ENCODE measurements around the gene HLA-DQA2. TPM values are rescaled to one million over a fixed set of nuclear protein-coding genes. Genes with fewer than 3 reads are reported as not detected.

Gene HLA-DQA2
- total RNA-seq, 4 donors from 2014 or later: 2.5 TPM; not detected in 3

- H3K27me3 ChIP-seq: no peaks in the 10 kb centered on the region
- no peaks in the 10 kb centered on the region for H3K9me3 ChIP-seq
- H3K27ac ChIP-seq: no peak overlapping the region
- H3K4me3 ChIP-seq: no peak overlapping the region
- peak in 1 of 3 donors; percentile 66 for DNase-seq
- TF ChIP-seq POLR2A (IDR thresholded peaks at IDR 0.05) (no peak), CTCF (IDR thresholded peaks at IDR 0.05) (peak; percentile 40 to 78 (median 62))
- H3K36me3 ChIP-seq: no peaks in the 10 kb centered on the region
- no peaks in the 10 kb centered on the region for H3K4me1 ChIP-seq
These were observed 44.8 kb downstream of the HLA-DQA2 start for GRCh38 chr6:32785781-32786533.

DNA sequence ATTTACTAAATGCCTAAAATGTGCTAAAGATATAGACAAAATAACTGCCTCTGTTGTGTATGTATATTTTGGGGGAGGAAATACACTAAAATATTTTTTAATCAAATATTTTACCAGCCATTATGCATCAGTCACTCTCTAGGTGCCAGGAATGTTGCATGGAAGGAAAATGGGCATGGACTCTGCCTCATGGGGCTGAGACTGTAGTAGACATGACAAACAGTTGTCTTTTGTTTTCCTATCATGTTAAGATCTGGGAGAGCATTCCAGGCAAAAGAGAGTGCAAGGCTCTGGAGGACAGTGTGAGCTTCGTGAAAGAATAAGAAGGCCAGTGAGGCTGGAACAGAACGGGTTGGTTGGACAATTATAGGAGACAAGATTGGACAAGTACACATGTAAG is 49.1 kb downstream of the HLA-DQA2 start:
- no peaks in the 10 kb centered on the region for H3K4me1 ChIP-seq
- no peak overlapping the region for H3K4me3 ChIP-seq
- H3K36me3 ChIP-seq: no peaks in the 10 kb centered on the region
- H3K27ac ChIP-seq: no peak overlapping the region
- TF ChIP-seq POLR2A (IDR thresholded peaks at IDR 0.05) (no peak), CTCF (IDR thresholded peaks at IDR 0.05) (no peak)
- H3K27me3 ChIP-seq: no peaks in the 10 kb centered on the region
- DNase-seq: no peak
- H3K9me3 ChIP-seq: no peaks in the 10 kb centered on the region

DNA sequence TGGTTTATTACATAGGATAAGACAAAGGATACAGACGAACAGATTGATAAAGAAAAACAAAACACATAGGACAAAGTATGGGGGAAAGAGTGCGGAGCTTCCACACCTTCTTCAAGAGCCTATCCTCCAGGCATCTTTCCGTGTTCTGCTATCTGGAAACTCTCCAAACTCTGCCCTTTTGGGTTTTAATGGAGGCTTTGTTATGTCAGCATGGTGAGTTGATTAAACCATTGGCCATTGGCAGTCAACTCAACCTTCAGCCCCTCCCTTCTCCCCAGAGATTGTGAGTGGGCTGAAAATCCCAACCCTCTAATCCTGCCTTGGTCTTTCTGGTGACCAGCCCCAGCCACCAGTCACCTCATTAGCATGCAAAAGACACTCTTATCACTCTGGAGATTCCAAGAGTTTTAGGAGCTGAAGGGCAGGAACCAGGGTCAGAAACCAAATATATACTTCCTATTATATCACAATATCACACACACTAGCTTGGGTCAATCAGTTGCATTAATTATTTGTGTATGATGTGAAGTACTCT is 51.8 kb downstream of the HLA-DQA2 start:
- no peaks in the 10 kb centered on the region for H3K36me3 ChIP-seq
- no peak overlapping the region for H3K4me3 ChIP-seq
- DNase-seq: no peak
- no peaks in the 10 kb centered on the region for H3K4me1 ChIP-seq
- no peaks in the 10 kb centered on the region for H3K9me3 ChIP-seq
- H3K27ac ChIP-seq: no peak overlapping the region
- TF ChIP-seq CTCF (IDR thresholded peaks at IDR 0.05) (no peak), POLR2A (IDR thresholded peaks at IDR 0.05) (no peak)
- H3K27me3 ChIP-seq: no peaks in the 10 kb centered on the region

GRCh38 chr6:32794510-32794909 is 53.3 kb downstream of the HLA-DQA2 start:
- Histone ChIP-seq H3K27ac (no peak overlapping the region), H3K9me3 (no peaks in the 10 kb centered on the region), H3K36me3 (no peaks in the 10 kb centered on the region), H3K4me1 (no peaks in the 10 kb centered on the region), H3K27me3 (no peaks in the 10 kb centered on the region), H3K4me3 (no peak overlapping the region)
- DNase-seq: no peak
- TF ChIP-seq POLR2A (IDR thresholded peaks at IDR 0.05): no peak
- TF ChIP-seq CTCF (IDR thresholded peaks at IDR 0.05): no peak

Small RNAs within 50 kb of the gene (small RNA-seq; reads per million reads assigned to genes)
- gene MIR3135B: 0 reads per million in 2 donors

Other genes starting within 250 kb of the HLA-DQA2 start
- 10 to 100 TPM in 2 of 4 donors, not detected in 2; 14.7 to 36.3 TPM for gene HLA-DRB5, start 211.1 kb upstream of the HLA-DQA2 start, total RNA-seq
- gene HLA-DRB1, start 151.5 kb upstream of the HLA-DQA2 start, total RNA-seq: 100 to 1,000 TPM in 2 of 4 donors, 10 to 100 TPM in 2; 49.8 to 260 (median 102) TPM
- gene HLA-DQA1, start 104.0 kb upstream of the HLA-DQA2 start, total RNA-seq: 10 to 100 TPM in 1 of 4 donors, 1 to 10 TPM in 1, under 1 TPM in 1, not detected in 1; 0.67 to 36.3 (median 1.5) TPM
- gene HLA-DQB1, start 74.7 kb upstream of the HLA-DQA2 start, total RNA-seq: 10 to 100 TPM in 1 of 4 donors, 1 to 10 TPM in 1, not detected in 2; 7.6 to 18.2 TPM
- not detected for gene HLA-DQB2, start 22.1 kb downstream of the HLA-DQA2 start, total RNA-seq
- 10 to 100 TPM in 1 of 4 donors, 1 to 10 TPM in 2, under 1 TPM in 1; 0.88 to 13.2 (median 4.2) TPM for gene HLA-DOB, start 75.6 kb downstream of the HLA-DQA2 start, total RNA-seq
- 10 to 100 TPM; 16.5 to 53.2 (median 39.4) TPM for gene TAP2, start 97.3 kb downstream of the HLA-DQA2 start, total RNA-seq
- 100 to 1,000 TPM in 2 of 4 donors, 10 to 100 TPM in 2; 48.1 to 104 (median 96.0) TPM for gene PSMB8, start 102.7 kb downstream of the HLA-DQA2 start, total RNA-seq
- gene TAP1, start 112.3 kb downstream of the HLA-DQA2 start, total RNA-seq: 100 to 1,000 TPM in 3 of 4 donors, 10 to 100 TPM in 1; 25.6 to 136 (median 107) TPM
- 100 to 1,000 TPM in 1 of 4 donors, 10 to 100 TPM in 3; 53.5 to 124 (median 80.9) TPM for gene PSMB9, start 112.8 kb downstream of the HLA-DQA2 start, total RNA-seq
- gene HLA-DMB, start 199.6 kb downstream of the HLA-DQA2 start, total RNA-seq: 100 to 1,000 TPM in 1 of 4 donors, 10 to 100 TPM in 3; 59.4 to 199 (median 91.6) TPM
- gene HLA-DMA, start 211.7 kb downstream of the HLA-DQA2 start, total RNA-seq: 10 to 100 TPM; 47.0 to 79.9 (median 62.1) TPM
- 100 to 1,000 TPM; 146 to 525 (median 205) TPM for gene BRD2, start 227.2 kb downstream of the HLA-DQA2 start, total RNA-seq